Neuronal stem cell (in vitro differentiated cells): Measurements from ENCODE around the gene GSAP.
A peak's percentile ranks its signal among the peaks of the same experiment; 100 is the strongest.

Experiments
- DNase-seq: peaks from one replicate; pipeline ENCODE4 v3.0.0-alpha.2; 2013; ENCODE audit warnings: low spot score
- H2AFZ ChIP-seq: one replicate; pipeline ENCODE4 v1.6.1; 2013; ENCODE audit warnings: mild to moderate bottlenecking, low read length, inconsistent platforms
- H2AK5ac ChIP-seq: 2 replicates; pipeline ENCODE4 v1.6.1; 2013; ENCODE audit warnings: low read depth, mild to moderate bottlenecking, inconsistent platforms, low read length, moderate library complexity, mixed read lengths
- H2BK120ac ChIP-seq: 2 replicates; pipeline ENCODE4 v1.6.1; 2013; ENCODE audit warnings: low read depth, mild to moderate bottlenecking, inconsistent platforms, low read length, moderate library complexity, mixed read lengths
- H2BK12ac ChIP-seq: one replicate; pipeline ENCODE4 v1.6.1; 2013; ENCODE audit warnings: low read length, inconsistent platforms
- H2BK15ac ChIP-seq: 2 replicates; pipeline ENCODE4 v1.6.1; 2013; ENCODE audit warnings: mild to moderate bottlenecking, low read length, inconsistent platforms, mixed read lengths
- H2BK5ac ChIP-seq: one replicate; pipeline ENCODE4 v1.6.1; 2013; ENCODE audit warnings: inconsistent platforms, mild to moderate bottlenecking, low read length, moderate library complexity
- H3K14ac ChIP-seq: one replicate; pipeline ENCODE4 v1.6.1; 2013; ENCODE audit warnings: low read length, inconsistent platforms
- H3K18ac ChIP-seq: 2 replicates; pipeline ENCODE4 v1.6.1; 2013; ENCODE audit warnings: low read length, inconsistent platforms
- H3K23ac ChIP-seq: 2 replicates; pipeline ENCODE4 v1.6.1; 2013; ENCODE audit warnings: low read depth, mild to moderate bottlenecking, mixed read lengths, low read length, inconsistent platforms; ENCODE audit not compliant: poor library complexity
- H3K27ac ChIP-seq: replicated peaks from 3 replicates; pipeline ENCODE4 v1.5.1; 2013; ENCODE audit warnings: low read length, inconsistent platforms
- H3K27me3 ChIP-seq, 3 experiments: 2 replicates each; pipeline ENCODE4 v1.6.1; 2013; ENCODE audit warnings: low read length in 3 of 3, mild to moderate bottlenecking in 2 of 3, inconsistent platforms in 1 of 3, low read depth in 1 of 3, mixed read lengths in 1 of 3, moderate library complexity in 1 of 3; ENCODE audit not compliant: control insufficient read depth in 3 of 3, insufficient read depth in 3 of 3
- H3K36me3 ChIP-seq, 2 donors: replicated peaks in 1 of 2; 2 replicates each; pipeline ENCODE4 v1.6.1; 2013; ENCODE audit warnings: low read length in 2 of 2; ENCODE audit not compliant: control insufficient read depth in 2 of 2, insufficient read depth in 2 of 2
- H3K4ac ChIP-seq: 2 replicates; pipeline ENCODE4 v1.6.1; 2013; ENCODE audit warnings: inconsistent platforms, mild to moderate bottlenecking, low read length, moderate library complexity
- H3K4me1 ChIP-seq, 2 donors: 1 replicate in 1 of 2; 2 replicates in 1 of 2; pipeline ENCODE4 v1.6.1; 2013; ENCODE audit warnings: low read length in 2 of 2, low read depth in 1 of 2; ENCODE audit not compliant: control insufficient read depth in 2 of 2, insufficient read depth in 1 of 2
- H3K4me2 ChIP-seq: one replicate; pipeline ENCODE4 v1.6.1; 2013; ENCODE audit warnings: mild to moderate bottlenecking, low read length, inconsistent platforms; ENCODE audit not compliant: insufficient read depth, poor library complexity, severe bottlenecking
- H3K4me3 ChIP-seq, 2 donors: 2 replicates each; pipeline ENCODE4 v1.5.1; 2013; ENCODE audit warnings: low read length in 2 of 2, mild to moderate bottlenecking in 2 of 2, inconsistent platforms in 1 of 2, moderate library complexity in 1 of 2
- H3K79me1 ChIP-seq: one replicate; pipeline ENCODE4 v1.6.1; 2013; ENCODE audit warnings: low read depth, mild to moderate bottlenecking, inconsistent platforms, low read length, moderate library complexity
- H3K9ac ChIP-seq: one replicate; pipeline ENCODE4 v1.6.1; 2013; ENCODE audit warnings: mild to moderate bottlenecking, low read depth, low read length, inconsistent platforms; ENCODE audit not compliant: poor library complexity
- H3K9me3 ChIP-seq, 2 donors: replicated peaks in 1 of 2; 2 replicates each; pipeline versions ENCODE3 to v1.6.1; 2013; ENCODE audit warnings: low read length in 2 of 2, mild to moderate bottlenecking in 2 of 2, inconsistent platforms in 1 of 2, low read depth in 1 of 2, mixed read lengths in 1 of 2, moderate library complexity in 1 of 2; ENCODE audit not compliant: control insufficient read depth in 2 of 2, insufficient read depth in 1 of 2
- H4K8ac ChIP-seq: one replicate; pipeline ENCODE4 v1.6.1; 2013; ENCODE audit warnings: low read depth, mild to moderate bottlenecking, inconsistent platforms, low read length, moderate library complexity
- H4K91ac ChIP-seq: one replicate; pipeline ENCODE4 v1.6.1; 2013; ENCODE audit warnings: low read length, low read depth, mild to moderate bottlenecking, inconsistent platforms; ENCODE audit not compliant: poor library complexity
- WGBS, 2 donors: extraction: QIAGEN DNeasy Blood & Tissue Kit; methylation state at CpG; one replicate each; pipeline ENCODE4 v1.1.7; 2013; ENCODE audit warnings: missing lambda C conversion rate in 2 of 2, mixed read lengths in 1 of 2; ENCODE audit not compliant: insufficient read length in 2 of 2, insufficient replicate concordance in 1 of 2; ENCODE audit errors: extremely low coverage in 2 of 2; 5-methylcytosine and 5-hydroxymethylcytosine counted together

GSAP gene

GRCh38 chr7:77450613-77451012 is 34.5 kb upstream of the GSAP start:
- Histone ChIP-seq H2BK120ac (no peak overlapping the region), H3K4me3 (no peak overlapping the region), H3K27me3 (no peaks in the 10 kb centered on the region), H3K23ac (no peak overlapping the region), H4K8ac (no peak overlapping the region), H3K4me1 (no peaks in the 10 kb centered on the region), H3K14ac (no peak overlapping the region), H2BK5ac (no peak overlapping the region), H3K9ac (no peak overlapping the region), H3K79me1 (no peaks in the 10 kb centered on the region), H3K36me3 (no peaks in the 10 kb centered on the region), H2BK15ac (no peak overlapping the region), H2BK12ac (no peak overlapping the region), H2AFZ (no peak overlapping the region), H3K18ac (no peak overlapping the region), H2AK5ac (no peak overlapping the region), H3K27ac (no peak overlapping the region), H3K9me3 (no peaks in the 10 kb centered on the region), H3K4me2 (no peak overlapping the region), H3K4ac (no peak overlapping the region), H4K91ac (no peak overlapping the region)
- no peak for DNase-seq
- whole genome bisulfite sequencing, 2 donors: no CpG with 5 or more reads among the region's 5 CpGs

- H2AFZ ChIP-seq: no peak overlapping the region
- no peak overlapping the region for H2AK5ac ChIP-seq
- no peaks in the 10 kb centered on the region for H3K27me3 ChIP-seq
- no peak overlapping the region for H3K4me2 ChIP-seq
- H3K9me3 ChIP-seq: no peaks in the 10 kb centered on the region
- H3K4ac ChIP-seq: no peak overlapping the region
- no peak overlapping the region for H3K18ac ChIP-seq
- H3K14ac ChIP-seq: no peak overlapping the region
- no peaks in the 10 kb centered on the region for H3K4me1 ChIP-seq
- DNase-seq: no peak
- no peak overlapping the region for H3K4me3 ChIP-seq
- no peak overlapping the region for H2BK15ac ChIP-seq
- H3K27ac ChIP-seq: no peak overlapping the region
- H3K36me3 ChIP-seq: no peaks in the 10 kb centered on the region
- H2BK5ac ChIP-seq: no peak overlapping the region
- no peaks in the 10 kb centered on the region for H3K79me1 ChIP-seq
- no CpG with 5 or more reads among the region's 1 CpG for WGBS, 2 donors
- no peak overlapping the region for H3K9ac ChIP-seq
- no peak overlapping the region for H2BK120ac ChIP-seq
- H4K91ac ChIP-seq: no peak overlapping the region
- no peak overlapping the region for H4K8ac ChIP-seq
- no peak overlapping the region for H3K23ac ChIP-seq
- no peak overlapping the region for H2BK12ac ChIP-seq
Measured at GRCh38 chr7:77450054-77450453, 33.9 kb upstream of the GSAP start.

DNA sequence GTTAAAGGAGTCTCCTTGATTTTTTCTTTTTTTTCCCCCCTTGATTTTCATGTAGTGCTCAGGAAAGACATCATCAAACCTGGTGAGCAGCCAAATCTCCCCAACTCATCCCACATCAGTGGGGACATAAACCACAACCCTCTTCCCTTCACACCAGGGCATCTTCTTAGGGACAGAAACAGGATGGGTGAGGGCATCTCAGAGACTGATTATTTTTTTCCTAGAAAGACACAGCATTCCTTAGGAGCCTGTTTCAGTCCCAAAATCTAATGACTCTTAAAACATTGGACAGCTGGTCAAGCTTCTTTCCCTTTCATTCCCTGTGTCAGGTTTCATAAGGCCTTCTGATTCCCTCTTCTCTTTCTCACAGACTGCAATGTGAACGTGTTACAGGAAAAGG is 31.5 kb upstream of the GSAP start:
- Histone ChIP-seq H3K9ac (no peak overlapping the region), H2BK5ac (no peak overlapping the region), H2BK120ac (no peak overlapping the region), H3K18ac (no peak overlapping the region), H3K27me3 (no peaks in the 10 kb centered on the region), H3K27ac (no peak overlapping the region), H3K4ac (no peak overlapping the region), H2BK15ac (no peak overlapping the region), H3K36me3 (no peaks in the 10 kb centered on the region), H2AFZ (no peak overlapping the region), H3K4me1 (peaks cover 3 to 6% of the 10 kb centered on the region in 2 donors), H4K91ac (no peak overlapping the region), H2AK5ac (no peak overlapping the region), H3K14ac (no peak overlapping the region), H2BK12ac (no peak overlapping the region), H3K4me3 (no peak overlapping the region), H3K79me1 (no peaks in the 10 kb centered on the region), H3K4me2 (no peak overlapping the region), H3K9me3 (no peaks in the 10 kb centered on the region), H4K8ac (no peak overlapping the region), H3K23ac (no peak overlapping the region)
- WGBS, 2 donors: no CpG with 5 or more reads among the region's 1 CpG
- DNase-seq: no peak

GRCh38 chr7:77444123-77444522 is 28.0 kb upstream of the GSAP start:
- no peak overlapping the region for H3K23ac ChIP-seq
- no peak overlapping the region for H3K4me2 ChIP-seq
- H3K4me3 ChIP-seq: no peak overlapping the region
- no peaks in the 10 kb centered on the region for H3K9me3 ChIP-seq
- WGBS, 2 donors: no CpG with 5 or more reads among the region's 1 CpG
- no peak overlapping the region for H2BK15ac ChIP-seq
- H4K8ac ChIP-seq: no peak overlapping the region
- peak overlapping the region; percentile 81 for H2AFZ ChIP-seq
- no peaks in the 10 kb centered on the region for H3K36me3 ChIP-seq
- no peak overlapping the region for H3K14ac ChIP-seq
- no peak overlapping the region for H4K91ac ChIP-seq
- no peak for DNase-seq
- no peaks in the 10 kb centered on the region for H3K27me3 ChIP-seq
- H2AK5ac ChIP-seq: no peak overlapping the region
- H2BK5ac ChIP-seq: no peak overlapping the region
- H2BK120ac ChIP-seq: no peak overlapping the region
- no peak overlapping the region for H3K27ac ChIP-seq
- no peak overlapping the region for H3K4ac ChIP-seq
- H3K9ac ChIP-seq: no peak overlapping the region
- peaks cover 3 to 6% of the 10 kb centered on the region in 2 donors for H3K4me1 ChIP-seq
- H3K18ac ChIP-seq: no peak overlapping the region
- no peak overlapping the region for H2BK12ac ChIP-seq
- H3K79me1 ChIP-seq: no peaks in the 10 kb centered on the region
